GM12864 (cell line): ENCODE data around the gene KCNMA1.
A peak's percentile ranks its signal among the peaks of the same experiment; 100 is the strongest.

Source experiments
- DNase-seq: peaks from one replicate; pipeline ENCODE4 v3.0.0-alpha.2; 2011; ENCODE audit warnings: low read depth
- H3K4me3 ChIP-seq: 2 replicates; pipeline ENCODE4 v1.5.1; 2011; ENCODE audit warnings: mild to moderate bottlenecking, low read depth, low read length, control low read depth
- CTCF ChIP-seq: IDR thresholded peaks from 2 replicates; pipeline ENCODE4 v1.5.1; 2011; ENCODE audit warnings: low read depth, mild to moderate bottlenecking, moderate library complexity, low read length, control low read depth, inconsistent platforms; ENCODE audit errors: missing control alignments

KCNMA1 gene

GRCh38 chr10:77393821-77394501 is 243.6 kb downstream of the KCNMA1 start:
- H3K4me3 ChIP-seq = no peak overlapping the region
- DNase-seq = no peak
- TF ChIP-seq CTCF = no peak

- DNase-seq = no peak
- TF ChIP-seq CTCF = no peak
These were observed 244.2 kb downstream of the KCNMA1 start for GRCh38 chr10:77393411-77393810.

GRCh38 chr10:77392851-77393250 is 244.8 kb downstream of the KCNMA1 start:
- no peak overlapping the region for H3K4me3 ChIP-seq
- no peak for TF ChIP-seq CTCF
- DNase-seq = no peak

More at GRCh38 chr10:77393411-77393810, 244.2 kb downstream of the KCNMA1 start:
- H3K4me3 ChIP-seq = no peak overlapping the region

GRCh38 chr10:77392236-77392721 is 245.3 kb downstream of the KCNMA1 start:
- no peak overlapping the region for H3K4me3 ChIP-seq

GRCh38 chr10:77391605-77392235 is 245.9 kb downstream of the KCNMA1 start:
- H3K4me3 ChIP-seq = no peak overlapping the region
- peak; percentile 64 for TF ChIP-seq CTCF
- DNase-seq = peak; percentile 12

More at GRCh38 chr10:77392236-77392721, 245.3 kb downstream of the KCNMA1 start:
- no peak for TF ChIP-seq CTCF
- no peak for DNase-seq

- TF ChIP-seq CTCF = no peak
- no peak overlapping the region for H3K4me3 ChIP-seq
- no peak for DNase-seq
These were observed 247.1 kb downstream of the KCNMA1 start for GRCh38 chr10:77390481-77390891.
